HEK293 (cell line): ENCODE data around the gene DNM1.
A peak's percentile ranks its signal among the peaks of the same experiment; 100 is the strongest.

ENCODE experiments used
- AEBP2 ChIP-seq: fragments of 450-650 bp; formaldehyde crosslinking; IDR thresholded peaks from 2 replicates; pipeline ENCODE4 v1.5.1; 2016; ENCODE audit warnings: missing biosample characterization, missing genetic modification characterization, borderline replicate concordance
- EGR2 ChIP-seq: fragments of 450-650 bp; formaldehyde crosslinking; IDR thresholded peaks from 2 replicates; pipeline ENCODE4 v1.5.1; 2016; ENCODE audit warnings: low read depth, missing biosample characterization, missing genetic modification characterization
- HIC1 ChIP-seq: fragments of 450-650 bp; formaldehyde crosslinking; IDR thresholded peaks from 2 replicates; pipeline ENCODE4 v1.5.1; 2016; ENCODE audit warnings: missing biosample characterization, missing genetic modification characterization
- HOXC10 ChIP-seq: sonication (generic); formaldehyde crosslinking; IDR thresholded peaks from 2 replicates; pipeline ENCODE4 v1.8.1; 2023; ENCODE audit warnings: mild to moderate bottlenecking, missing genetic modification reagents
- HOXD13 ChIP-seq: sonication (generic); formaldehyde crosslinking; IDR thresholded peaks from 2 replicates; pipeline ENCODE4 v1.8.0; 2022; ENCODE audit warnings: missing genetic modification reagents, borderline replicate concordance
- KLF16 ChIP-seq: fragments of 450-650 bp; formaldehyde crosslinking; IDR thresholded peaks from 2 replicates; pipeline ENCODE4 v1.5.1; 2017; ENCODE audit warnings: missing biosample characterization, missing genetic modification characterization
- MEIS1 ChIP-seq: sonication (generic); formaldehyde crosslinking; IDR thresholded peaks from 2 replicates; pipeline ENCODE4 v1.8.1; 2022; ENCODE audit warnings: missing genetic modification reagents, mild to moderate bottlenecking, borderline replicate concordance
- PBX3 ChIP-seq: sonication (generic); formaldehyde crosslinking; IDR thresholded peaks from 2 replicates; pipeline ENCODE4 v1.8.1; 2022; ENCODE audit warnings: mild to moderate bottlenecking, moderate library complexity, missing genetic modification reagents
- PRDM1 ChIP-seq: fragments of 450-650 bp; formaldehyde crosslinking; IDR thresholded peaks from 2 replicates; pipeline ENCODE4; 2016; ENCODE audit warnings: missing biosample characterization, missing genetic modification characterization
- ZBTB1 ChIP-seq: fragments of 450-650 bp; formaldehyde crosslinking; IDR thresholded peaks from 2 replicates; pipeline ENCODE4 v1.5.1; 2016; ENCODE audit warnings: missing biosample characterization, missing genetic modification characterization
- ZBTB10 ChIP-seq: fragments of 450-650 bp; formaldehyde crosslinking; IDR thresholded peaks from 2 replicates; pipeline ENCODE4 v1.5.1; 2016; ENCODE audit warnings: missing biosample characterization, missing genetic modification characterization
- ZBTB44 ChIP-seq: fragments of 450-650 bp; IDR thresholded peaks from 2 replicates; pipeline ENCODE4 v1.5.1; 2018; ENCODE audit warnings: missing biosample characterization, mild to moderate bottlenecking, missing genetic modification characterization
- ZBTB6 ChIP-seq: fragments of 450-650 bp; formaldehyde crosslinking; IDR thresholded peaks from 2 replicates; pipeline ENCODE4 v1.5.1; 2017; ENCODE audit warnings: missing biosample characterization, missing genetic modification characterization
- ZBTB8A ChIP-seq: fragments of 450-650 bp; formaldehyde crosslinking; IDR thresholded peaks from 2 replicates; pipeline ENCODE4 v1.5.1; 2016; ENCODE audit warnings: missing biosample characterization, missing genetic modification characterization
- ZFHX2 ChIP-seq: fragments of 450-650 bp; formaldehyde crosslinking; conservative IDR thresholded peaks from 2 replicates; pipeline ENCODE4 v1.5.1; 2016; ENCODE audit warnings: missing biosample characterization, missing genetic modification characterization
- ZFP69B ChIP-seq: fragments of 450-650 bp; formaldehyde crosslinking; IDR thresholded peaks from 2 replicates; pipeline ENCODE4 v1.5.1; 2016; ENCODE audit warnings: missing biosample characterization, missing genetic modification characterization
- ZNF133 ChIP-seq: fragments of 450-650 bp; formaldehyde crosslinking; IDR thresholded peaks from 2 replicates; pipeline ENCODE4 v1.5.1; 2016; ENCODE audit warnings: missing biosample characterization, missing genetic modification characterization
- ZNF148 ChIP-seq: fragments of 450-650 bp; formaldehyde crosslinking; IDR thresholded peaks from 2 replicates; pipeline ENCODE4 v1.5.0; 2017; ENCODE audit warnings: missing biosample characterization, missing genetic modification characterization, borderline replicate concordance
- ZNF16 ChIP-seq: fragments of 450-650 bp; formaldehyde crosslinking; IDR thresholded peaks from 2 replicates; pipeline ENCODE4 v1.5.1; 2016; ENCODE audit warnings: low read depth, missing biosample characterization, missing genetic modification characterization
- ZNF175 ChIP-seq: fragments of 450-650 bp; formaldehyde crosslinking; IDR thresholded peaks from 2 replicates; pipeline ENCODE4 v1.5.1; 2016; ENCODE audit warnings: missing biosample characterization, missing genetic modification characterization
- ZNF221 ChIP-seq: fragments of 450-650 bp; formaldehyde crosslinking; IDR thresholded peaks from 2 replicates; pipeline ENCODE4 v1.5.1; 2017; ENCODE audit warnings: missing biosample characterization, missing genetic modification characterization, borderline replicate concordance
- ZNF24 ChIP-seq: fragments of 450-650 bp; formaldehyde crosslinking; IDR thresholded peaks from 2 replicates; pipeline ENCODE4 v1.5.1; 2016; ENCODE audit warnings: missing biosample characterization, missing genetic modification characterization
- ZNF248 ChIP-seq: fragments of 450-650 bp; formaldehyde crosslinking; IDR thresholded peaks from 2 replicates; pipeline ENCODE4 v1.5.1; 2017; ENCODE audit warnings: missing biosample characterization, missing genetic modification characterization
- ZNF391 ChIP-seq: fragments of 450-650 bp; formaldehyde crosslinking; IDR thresholded peaks from 2 replicates; pipeline ENCODE4 v1.5.1; 2016; ENCODE audit warnings: low read depth, missing biosample characterization, missing genetic modification characterization, borderline replicate concordance
- ZNF530 ChIP-seq: fragments of 450-650 bp; formaldehyde crosslinking; IDR thresholded peaks from 2 replicates; pipeline ENCODE4 v1.5.1; 2016; ENCODE audit warnings: low read depth, missing biosample characterization, missing genetic modification characterization
- ZSCAN30 ChIP-seq: fragments of 450-650 bp; IDR thresholded peaks from 2 replicates; pipeline ENCODE4 v1.5.1; 2018; ENCODE audit warnings: missing biosample characterization, mild to moderate bottlenecking, missing genetic modification characterization, moderate library complexity

DNM1 gene

GRCh38 chr9:128190516-128191405 lies 12.4 kb upstream of the DNM1 start (continued):
- TF ChIP-seq ZNF16 (no peak), EGR2 (peak; percentile 88), ZFP69B (tag by site-specific recombination) (no peak), ZNF530 (tag by site-specific recombination) (no peak), HOXC10 (CRISPR knock-in tag) (0 out of 2 replicates have a peak, but pooled peaks have one; percentile 19), ZSCAN30 (tag by site-specific recombination) (no peak), ZBTB1 (tag by site-specific recombination) (no peak), PBX3 (no peak), ZNF175 (tag by site-specific recombination) (no peak), HIC1 (tag by site-specific recombination) (peak; percentile 67), ZNF24 (tag by site-specific recombination) (no peak), ZNF391 (tag by site-specific recombination) (no peak), HOXD13 (no peak), ZBTB8A (0 out of 2 replicates have a peak, but pooled peaks have one; percentile 67), ZBTB6 (tag by site-specific recombination) (no peak), ZNF248 (tag by site-specific recombination) (no peak), PRDM1 (no peak), ZNF221 (tag by site-specific recombination) (no peak), ZNF148 (no peak), AEBP2 (tag by site-specific recombination) (no peak), ZBTB10 (tag by site-specific recombination) (no peak), ZNF133 (tag by site-specific recombination) (no peak), ZBTB44 (tag by site-specific recombination) (peak; percentile 68), MEIS1 (CRISPR knock-in tag) (no peak), KLF16 (tag by site-specific recombination) (peak; percentile 48; the same call in 1 of the 2 replicates), ZFHX2 (peak; percentile 96)
